ENCODE data around the gene GPR107.

GPR107 gene

DNA sequence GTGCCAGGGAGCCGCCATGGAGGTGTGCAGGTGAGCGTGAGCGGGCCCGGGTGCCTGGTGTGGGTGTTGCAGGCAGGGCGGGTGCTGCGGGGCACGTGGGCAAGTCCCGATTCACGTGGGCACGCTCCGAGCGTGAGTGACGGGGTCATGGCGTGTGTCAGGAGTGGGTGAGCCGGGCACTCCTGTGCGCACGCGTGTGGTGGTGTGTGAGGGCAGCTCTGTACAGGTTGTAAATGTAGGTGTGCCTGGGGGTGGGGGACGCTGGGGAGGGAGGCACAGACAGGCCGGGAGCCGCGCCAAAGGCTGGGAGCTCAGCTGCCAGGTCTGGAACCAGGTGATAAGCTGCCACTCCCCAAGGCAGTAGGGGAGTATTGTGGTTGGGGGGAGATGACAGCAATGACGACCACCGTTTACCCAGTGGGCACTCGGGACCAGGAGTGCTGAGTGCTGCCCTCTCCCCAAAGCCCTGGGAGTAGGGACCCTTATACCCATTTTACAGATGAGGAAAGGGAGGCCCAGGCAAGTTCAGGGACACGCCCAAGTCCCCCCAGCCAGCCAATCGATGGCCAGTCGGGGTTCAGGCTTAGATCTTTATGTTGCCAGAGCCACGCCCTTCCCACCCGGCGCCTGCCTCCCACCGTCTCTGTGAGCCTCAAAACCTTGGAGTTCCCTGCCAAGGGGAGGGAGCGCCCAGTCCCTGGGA, 128.1 kb downstream of the GPR107 start:
- DNase-seq (ENCODE audit: low read depth in 1 of 2, low spot score in 1 of 2) = no peak

DNA sequence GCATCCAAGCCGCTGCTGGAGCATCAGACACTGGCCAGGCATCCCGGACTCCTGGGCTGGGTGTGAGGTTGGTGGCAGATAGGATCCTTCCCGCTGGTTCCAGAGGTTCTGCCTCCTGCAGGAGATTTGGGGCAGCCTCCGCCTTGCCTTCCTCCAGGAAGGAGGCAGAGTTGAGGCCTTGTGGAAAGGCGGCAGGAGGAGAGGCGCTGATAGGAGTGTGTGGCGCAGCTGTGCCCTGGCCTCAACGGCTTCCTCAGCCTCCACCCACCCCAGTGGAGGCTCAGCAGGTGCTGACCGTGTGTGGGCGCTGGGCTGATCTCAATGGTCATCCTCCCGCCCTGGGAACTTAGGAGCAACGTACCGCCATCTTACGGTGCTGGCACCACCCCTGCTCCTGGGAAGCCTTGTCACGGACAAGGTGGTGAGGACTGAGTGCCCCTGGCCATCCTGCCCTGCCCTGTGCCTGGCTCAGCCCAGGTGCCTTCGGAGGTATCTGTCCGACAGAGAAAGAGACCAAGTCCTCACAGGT, 128.7 kb downstream of the GPR107 start:
- DNase-seq (ENCODE audit: low read depth in 1 of 2, low spot score in 1 of 2) = no peak

DNA sequence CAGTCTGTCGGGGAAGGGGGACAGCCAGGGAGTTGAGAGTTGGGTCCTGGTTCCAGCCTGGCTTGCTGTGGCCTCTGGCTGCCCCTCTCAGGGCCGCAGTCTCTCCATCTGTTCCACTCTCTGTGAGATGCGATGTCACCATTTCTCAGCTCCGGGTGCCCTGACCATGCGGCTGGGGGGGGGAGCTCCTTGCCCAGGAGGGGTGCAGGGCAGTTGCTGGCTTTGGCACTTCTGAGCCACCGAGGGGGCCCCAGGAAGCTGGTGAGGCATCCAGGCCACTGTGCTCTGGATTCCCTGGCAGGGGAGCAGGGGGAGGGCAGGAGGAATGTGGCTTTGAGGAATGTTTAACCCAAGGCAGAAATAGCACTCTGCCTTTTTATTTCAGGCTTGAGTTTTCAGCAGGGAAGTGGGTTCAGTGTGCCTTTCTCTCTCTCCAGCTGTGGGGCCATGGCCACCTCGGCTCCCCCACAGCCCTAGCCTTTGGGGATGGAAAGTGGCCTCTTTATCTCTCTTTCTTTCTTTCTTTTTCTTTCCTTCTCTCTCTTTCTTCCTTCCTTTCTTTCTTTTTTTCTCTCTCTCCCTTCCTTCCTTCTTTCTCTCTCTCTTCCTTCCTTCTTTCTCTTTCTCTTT, 129.5 kb downstream of the GPR107 start:
- no peak for DNase-seq (ENCODE audit: low read depth in 1 of 2, low spot score in 1 of 2)

DNA sequence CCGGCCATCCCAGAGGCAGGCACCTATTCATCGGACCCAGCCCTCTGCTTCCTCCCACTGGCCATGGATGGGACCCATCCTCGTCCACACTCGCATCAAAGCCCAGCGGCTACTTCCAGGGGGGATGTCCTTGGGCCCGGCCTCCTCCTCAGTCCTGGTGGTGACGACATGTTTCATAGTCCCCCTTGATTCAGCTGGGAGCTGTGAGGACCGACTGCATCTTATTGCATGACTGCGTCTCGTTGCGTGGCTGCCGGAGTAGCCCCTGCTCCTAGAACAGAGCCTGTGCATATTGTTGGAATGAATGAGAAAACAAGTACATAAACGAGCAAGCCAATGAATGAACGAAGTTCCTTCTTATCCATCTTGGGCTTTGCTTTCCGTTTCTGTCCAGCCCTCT, 131.3 kb downstream of the GPR107 start:
- no peak for DNase-seq (ENCODE audit: low read depth in 1 of 2, low spot score in 1 of 2)

DNA sequence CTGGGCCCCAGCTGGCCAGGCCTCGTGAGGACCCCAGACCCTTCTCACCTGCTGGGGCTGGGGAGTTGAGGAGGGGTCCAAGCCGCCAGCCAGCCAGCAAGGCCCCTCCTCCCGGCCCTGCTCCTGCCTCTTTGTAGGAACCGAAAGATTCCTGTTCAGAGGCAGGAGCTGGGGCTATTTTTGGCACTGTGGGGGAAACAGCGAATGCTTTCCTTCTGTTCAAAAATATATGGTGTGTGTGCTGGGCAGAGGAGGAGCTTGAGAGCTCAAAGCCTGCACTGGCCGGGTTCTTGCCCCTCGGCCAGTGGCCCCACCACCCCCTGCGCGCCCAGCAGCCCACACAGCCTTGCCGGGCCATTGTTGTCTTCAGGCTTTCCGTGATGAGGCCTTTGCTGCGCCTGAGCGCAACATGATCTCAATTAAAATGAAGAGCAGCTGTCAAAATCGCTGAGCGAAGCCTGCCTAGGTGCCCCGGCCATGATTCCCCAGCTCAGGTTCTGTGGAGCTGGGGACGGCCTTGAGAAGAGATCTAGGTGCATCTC, 131.9 kb downstream of the GPR107 start:
- no peak for DNase-seq (ENCODE audit: low read depth in 1 of 2, low spot score in 1 of 2)

DNA sequence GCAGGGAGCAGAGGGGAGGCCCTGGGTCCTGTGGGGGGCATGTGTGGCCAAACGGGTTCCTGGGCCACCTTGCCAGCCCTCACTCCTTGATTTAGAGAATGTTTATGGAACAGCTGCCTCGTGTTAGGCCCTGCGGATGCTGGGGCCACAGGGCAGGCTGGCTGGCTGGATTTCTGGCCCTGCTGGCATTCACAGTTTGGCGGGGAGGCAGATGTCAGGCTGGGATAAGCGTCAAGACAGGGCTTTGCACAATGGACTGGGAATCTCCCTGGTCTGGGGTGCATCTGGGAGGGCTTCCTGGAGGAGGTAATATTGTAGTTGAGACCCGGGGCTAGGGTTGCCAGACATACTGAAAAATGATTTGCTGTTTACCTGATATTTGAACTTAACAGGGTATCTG, 132.3 kb downstream of the GPR107 start:
- DNase-seq (ENCODE audit: low read depth in 1 of 2, low spot score in 1 of 2) = no peak

DNA sequence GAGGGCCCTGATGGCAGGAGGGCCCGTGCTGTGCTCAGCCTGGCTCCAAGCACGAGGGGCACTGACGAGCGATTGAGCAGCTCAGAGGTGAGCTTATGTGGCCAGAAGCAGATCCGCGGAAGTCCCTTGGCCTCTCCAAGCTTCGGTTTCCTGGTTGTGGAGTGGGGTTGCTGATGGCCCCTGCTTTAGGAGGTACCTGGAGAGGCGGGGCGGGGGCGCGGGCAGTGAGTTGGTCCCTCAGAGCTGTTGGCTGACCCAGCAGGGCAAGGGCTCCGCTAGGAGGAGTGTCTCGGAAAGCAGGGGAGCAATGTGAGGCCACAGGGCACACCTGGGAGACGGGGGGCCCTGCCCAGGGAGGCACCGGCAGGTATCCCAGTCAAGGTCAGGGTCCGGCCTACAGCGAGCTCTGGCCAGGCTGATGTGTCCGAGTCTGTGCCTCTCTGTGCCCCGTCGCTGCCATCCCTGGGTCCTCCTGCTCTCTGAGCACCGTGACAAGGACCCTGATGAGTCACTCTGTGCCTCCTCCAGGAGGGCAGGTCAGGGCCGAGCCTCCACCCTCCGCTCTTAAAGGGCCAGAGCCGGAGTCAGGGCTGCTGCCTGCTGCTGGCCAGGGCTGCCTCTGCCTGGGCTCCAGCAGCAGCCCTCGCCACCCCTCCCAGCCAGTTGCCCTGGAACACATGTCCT, 133.3 kb downstream of the GPR107 start:
- DNase-seq (ENCODE audit: low read depth in 1 of 2, low spot score in 1 of 2) = no peak

DNA sequence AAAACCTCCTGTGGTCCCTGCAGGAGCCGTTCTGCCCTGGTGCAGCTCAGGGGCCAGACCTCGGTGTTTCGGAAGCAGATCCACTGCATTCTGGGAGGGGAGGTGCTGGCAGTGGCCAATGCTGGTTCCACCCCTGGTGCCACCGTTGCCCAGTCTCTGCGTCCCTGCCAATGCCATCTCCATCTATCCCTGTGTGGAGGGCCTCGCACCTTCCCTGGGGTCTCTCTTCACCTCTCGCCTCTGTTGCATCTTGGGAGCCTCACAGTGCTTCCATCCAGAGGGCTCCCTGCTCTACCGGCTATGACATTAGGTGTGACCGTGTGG, 133.8 kb downstream of the GPR107 start:
- DNase-seq (ENCODE audit: low read depth in 1 of 2, low spot score in 1 of 2) = no peak

DNA sequence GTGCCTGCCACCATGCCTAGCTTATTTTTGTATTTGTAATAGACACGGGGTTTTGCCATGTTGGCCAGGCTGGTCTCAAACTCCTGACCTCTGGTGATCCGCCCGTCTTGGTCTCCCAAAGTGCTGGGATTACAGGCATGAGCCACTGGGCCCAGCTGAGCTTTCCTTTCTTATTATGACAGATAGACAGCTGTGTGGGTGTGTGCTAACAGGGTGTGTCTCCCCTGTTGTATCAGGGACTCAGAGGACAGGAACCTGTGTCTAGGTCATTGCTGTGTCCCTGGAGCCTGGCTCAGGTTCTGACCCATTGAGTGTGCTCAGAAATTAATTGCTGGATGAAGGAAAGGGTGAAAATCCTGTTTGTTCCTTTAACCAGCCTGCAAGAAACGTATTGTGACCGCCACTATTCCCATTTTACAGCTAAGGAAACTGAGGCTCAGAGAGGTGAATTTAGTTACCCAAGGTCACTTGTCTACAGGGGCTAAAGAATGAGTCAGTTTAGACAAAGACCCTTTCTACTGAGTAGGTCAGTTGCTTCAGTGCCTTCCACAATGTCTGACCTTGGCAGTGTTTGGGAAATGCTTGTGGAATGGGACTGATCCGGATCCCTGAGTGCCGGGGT, 135.3 kb downstream of the GPR107 start:
- no peak for DNase-seq (ENCODE audit: low read depth in 1 of 2, low spot score in 1 of 2)

All from activated T-helper 1 cell treated with anti-CD3 and anti-CD28 coated beads, Interleukin-2, amount 50 U/mL, for 16 hours (primary cell).